Islet precursor cell (in vitro differentiated cells): ENCODE data around the gene PRAC1.

Experiments used
- DNase-seq: peaks from one replicate; pipeline ENCODE4 v3.0.0-alpha.2; 2018

Gene PRAC1

DNA sequence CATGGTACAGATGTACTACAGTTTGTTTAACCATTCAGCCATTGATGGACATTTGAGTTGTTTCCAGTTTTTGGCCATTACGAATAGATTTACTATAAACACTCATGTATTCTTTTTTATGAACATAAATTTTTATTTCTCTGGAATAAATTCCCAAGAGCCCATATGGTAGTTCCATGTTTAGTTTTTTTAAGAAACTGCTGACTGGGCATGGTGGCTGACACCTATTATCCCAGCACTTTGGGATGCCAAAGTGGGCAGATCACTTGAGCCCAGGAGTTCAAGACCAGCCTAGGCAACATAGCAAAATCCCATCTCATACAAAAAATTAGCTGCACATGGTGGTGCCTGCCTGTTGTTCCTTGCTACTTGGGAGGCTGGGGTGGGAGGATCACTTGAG is 30.3 kb downstream of the PRAC1 start:
- no peak for DNase-seq

DNA sequence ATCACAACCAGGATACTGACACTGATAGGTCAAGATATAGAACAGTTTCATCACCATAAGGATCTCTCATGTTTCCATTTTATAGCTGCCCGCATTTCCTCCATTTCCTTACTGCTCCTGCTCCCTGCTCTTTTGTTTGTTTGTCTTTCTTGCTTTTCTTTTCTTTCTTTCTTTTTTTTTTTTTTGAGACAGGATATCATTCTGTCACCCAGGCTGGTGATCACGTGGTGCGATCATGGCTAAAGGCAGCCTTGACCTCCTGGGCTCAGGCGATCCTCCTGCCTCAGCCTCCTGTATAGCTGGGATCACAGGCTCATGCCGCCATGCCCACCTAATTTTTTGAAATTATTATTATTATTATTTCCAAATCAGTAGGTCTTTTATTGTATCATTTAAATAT is 31.7 kb downstream of the PRAC1 start:
- no peak for DNase-seq

DNA sequence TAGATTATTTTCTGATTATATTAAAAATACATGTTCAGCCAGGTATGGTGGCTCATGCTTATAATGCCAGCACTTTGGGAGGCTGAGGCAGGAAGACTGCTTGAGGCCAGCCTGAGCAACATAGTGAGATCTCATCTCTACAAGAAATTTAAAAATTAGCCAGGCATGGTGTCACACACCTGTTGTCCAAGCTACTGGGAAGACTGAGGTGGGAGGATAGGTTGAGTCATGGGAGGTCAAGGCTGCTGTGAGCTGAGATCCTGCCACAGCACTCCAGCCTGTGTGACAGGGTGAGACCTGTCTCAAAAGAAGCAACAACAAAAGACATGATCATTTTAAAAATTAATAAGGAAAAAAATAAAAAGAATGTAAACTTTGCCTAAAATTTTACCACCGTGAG is 40.7 kb downstream of the PRAC1 start:
- DNase-seq: no peak

DNA sequence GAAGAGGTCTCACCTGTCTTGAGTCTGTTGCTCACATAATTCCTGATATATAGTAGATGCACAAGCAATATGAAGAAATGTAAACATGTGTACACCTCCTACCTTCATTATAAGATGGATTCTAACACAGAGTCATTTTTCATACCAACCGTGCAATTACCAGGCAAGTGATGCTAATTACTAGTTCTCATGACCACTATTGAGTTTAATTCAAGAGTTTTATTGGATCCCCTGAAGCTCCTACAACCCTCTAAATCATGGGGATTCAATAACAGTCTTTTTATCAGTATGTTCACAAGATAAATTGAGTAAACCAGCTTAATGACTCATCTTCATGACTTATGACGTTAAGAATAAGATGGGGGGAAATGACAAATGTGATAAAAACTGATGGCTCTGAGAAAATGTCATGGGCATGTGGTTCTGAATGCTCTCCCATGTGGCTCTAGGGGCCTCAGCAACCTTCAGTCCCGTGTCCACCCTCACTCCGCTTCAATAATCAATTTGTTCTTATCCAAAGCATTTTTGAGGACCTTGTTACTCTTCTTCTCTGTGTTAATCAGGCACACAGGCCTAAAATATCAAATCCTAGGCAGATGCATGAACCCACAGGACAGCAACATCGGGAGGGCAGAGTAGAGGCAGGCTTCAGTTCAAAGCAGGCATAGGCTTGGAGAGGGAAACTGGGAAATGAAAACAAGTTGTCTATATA is 42.8 kb downstream of the PRAC1 start:
- no peak for DNase-seq

DNA sequence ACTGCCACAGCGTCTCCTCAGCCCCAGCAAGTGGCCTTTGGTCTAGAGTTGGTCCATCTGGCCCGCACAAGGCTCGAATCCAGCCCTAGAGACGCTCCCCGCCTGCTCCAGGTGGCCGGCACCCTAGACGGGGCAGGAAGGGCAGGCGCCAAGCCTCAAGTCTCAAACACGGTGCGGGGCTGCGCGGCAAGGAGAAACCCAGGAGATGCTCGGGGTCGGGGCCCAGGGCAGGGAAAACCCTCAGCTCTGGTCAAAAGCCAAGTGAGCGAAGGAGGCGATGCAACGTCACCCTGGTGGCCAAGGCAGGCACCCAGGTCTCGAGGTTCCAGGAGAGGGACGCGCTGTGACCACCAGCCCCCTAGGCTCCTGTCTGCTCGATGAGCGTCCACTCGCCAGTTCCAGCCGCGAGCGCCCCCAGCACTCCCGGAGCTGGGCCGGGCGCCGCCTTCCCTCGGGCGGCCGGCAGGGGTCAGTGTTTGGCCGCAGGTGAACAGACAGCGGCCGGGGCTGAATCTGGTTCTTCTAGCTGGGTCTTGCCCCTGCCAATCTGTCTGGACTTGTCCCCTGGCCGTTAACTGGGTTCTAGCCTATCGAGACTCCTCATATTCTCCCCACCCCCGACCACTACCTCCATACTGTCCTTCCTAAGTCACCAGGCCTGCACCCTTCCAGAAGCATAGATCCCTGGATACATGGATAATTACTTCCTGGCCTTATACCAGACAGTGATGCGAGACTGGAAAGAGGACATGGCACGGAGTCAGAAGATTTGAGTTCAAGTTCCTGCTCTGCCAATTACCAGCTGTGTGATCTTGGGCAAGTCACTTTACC is 44.0 kb downstream of the PRAC1 start:
- DNase-seq: peak; percentile 95

DNA sequence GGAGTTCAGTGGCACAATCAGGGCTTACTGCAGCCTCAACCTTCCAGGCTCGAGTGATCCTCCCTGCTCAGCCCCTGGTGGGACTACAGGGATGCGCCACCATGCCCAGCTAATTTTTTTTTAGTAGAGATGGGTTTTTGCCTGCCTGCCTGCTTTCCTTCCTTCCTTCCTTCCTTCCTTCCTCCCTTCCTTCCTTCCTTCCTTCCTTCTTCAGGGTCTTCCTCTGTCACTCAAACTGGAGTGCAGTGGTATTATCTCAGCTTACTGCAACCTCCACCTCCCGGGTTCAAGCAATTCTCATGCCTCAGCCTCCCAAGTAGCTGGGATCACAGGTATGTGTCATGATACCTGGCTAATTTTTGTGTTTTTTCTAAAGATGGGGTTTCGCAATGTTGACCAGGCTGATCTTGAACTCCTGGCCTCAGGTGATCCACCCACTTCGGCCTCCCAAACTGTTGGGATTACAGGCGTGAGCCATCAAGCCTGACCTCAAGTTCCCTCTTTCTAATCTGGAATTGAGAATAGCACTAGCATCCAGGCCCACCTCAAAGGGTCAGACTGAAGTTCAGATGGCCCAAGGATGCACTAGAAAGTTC is 45.3 kb downstream of the PRAC1 start:
- DNase-seq: peak; percentile 43

DNA sequence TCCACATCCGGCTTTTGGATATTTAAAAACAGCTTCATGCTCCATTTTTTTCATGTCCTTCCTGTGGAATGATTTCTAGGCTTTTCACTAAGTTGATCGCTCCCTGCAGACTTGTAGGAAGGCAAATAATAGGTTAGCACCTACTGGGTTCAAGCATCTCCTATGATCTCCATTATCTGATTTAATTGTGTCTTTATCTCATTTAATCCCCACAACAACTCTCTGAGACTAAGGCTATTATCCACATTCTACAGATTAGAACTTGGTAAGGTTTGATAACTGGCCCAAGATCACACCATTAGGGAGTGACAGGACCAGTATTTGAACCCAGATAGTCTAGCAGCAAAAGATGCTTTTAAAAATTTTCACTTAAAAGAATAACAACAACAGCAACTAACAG is 50.0 kb downstream of the PRAC1 start:
- DNase-seq: no peak
